B cell (primary cell): ENCODE results near the gene SMURF1. TPM values are rescaled to one million over a fixed set of nuclear protein-coding genes. Genes with fewer than 3 reads are reported as not detected.

Experiments
- ATAC-seq: fragments of 200-7000 bp; cut with Tn5 transposase; one replicate; pipeline ENCODE4 v1.10.0; 2021; ENCODE audit warnings: low read depth, mild to moderate bottlenecking, moderate number of reproducible peaks, moderate library complexity
- CTCF ChIA-PET: fragments of 350-600 bp; sonication (Branson Sonifier 250); formaldehyde crosslinking; loops from one replicate; lab custom pipeline; 2021; ENCODE audit warnings: antibody characterized with exemption, inconsistent platforms; lab: Charles Lee
- POLR2A ChIA-PET: fragments of 350-600 bp; sonication (Branson Sonifier 250); formaldehyde crosslinking; loops from one replicate; lab custom pipeline; 2021; ENCODE audit warnings: antibody characterized with exemption; lab: Charles Lee
- DNase-seq: peaks from one replicate; pipeline ENCODE4 v3.0.0; 2013
- H2AFZ ChIP-seq: 2 replicates; pipeline ENCODE4 v1.6.1; 2012; ENCODE audit warnings: mild to moderate bottlenecking, low read depth, low read length; ENCODE audit not compliant: insufficient read depth, poor library complexity, severe bottlenecking
- H3K27ac ChIP-seq, 2 donors: 1 replicate in 1 of 2; 2 replicates in 1 of 2; pipeline ENCODE4 v1.5.1; 2012 to 2013; ENCODE audit warnings: low read length in 2 of 2, mild to moderate bottlenecking in 2 of 2, moderate library complexity in 1 of 2
- H3K27me3 ChIP-seq, 4 experiments: fragments of 200-600 bp in 1 of 4; sonication (generic) in 1 of 4; replicated peaks in 1 of 4; 1 replicate in 2 of 4; 2 replicates in 2 of 4; pipeline versions ENCODE4 v1.6.1 to v1.7.0; 2013 to 2016; ENCODE audit warnings: low read length in 3 of 4, mild to moderate bottlenecking in 2 of 4, mixed read lengths in 1 of 4, moderate library complexity in 1 of 4; ENCODE audit not compliant: insufficient read depth in 4 of 4, control insufficient read depth in 3 of 4; ENCODE audit errors: control extremely low read depth in 1 of 4
- H3K36me3 ChIP-seq, 2 experiments: replicated peaks in 1 of 2; 1 replicate in 1 of 2; 2 replicates in 1 of 2; pipeline versions ENCODE4 v1.6.1 to v1.7.1; 2013; ENCODE audit warnings: low read length in 1 of 2; ENCODE audit not compliant: insufficient read depth in 2 of 2, control insufficient read depth in 1 of 2; ENCODE audit errors: control extremely low read depth in 1 of 2, extremely low read depth in 1 of 2
- H3K4me1 ChIP-seq, 2 donors: fragments of 200-600 bp in 1 of 2; sonication (generic) in 1 of 2; 1 replicate in 1 of 2; 2 replicates in 1 of 2; pipeline versions ENCODE4 v1.5.1 to v1.6.1; 2013 to 2017; ENCODE audit warnings: low read length in 2 of 2; ENCODE audit not compliant: control insufficient read depth in 2 of 2, insufficient read depth in 2 of 2
- H3K4me2 ChIP-seq: replicated peaks from 2 replicates; pipeline ENCODE3; 2012; ENCODE audit warnings: mild to moderate bottlenecking, low read depth, low read length; ENCODE audit not compliant: poor library complexity, severe bottlenecking
- H3K4me3 ChIP-seq, 5 experiments: fragments of 200-600 bp in 1 of 5; sonication (generic) in 1 of 5; 1 replicate in 3 of 5; 2 replicates in 2 of 5; pipeline versions ENCODE4 v1.5.1 to v1.7.0; 2011 to 2016; ENCODE audit warnings: low read length in 4 of 5, mild to moderate bottlenecking in 4 of 5, low read depth in 2 of 5, control low read depth in 1 of 5, moderate library complexity in 1 of 5; ENCODE audit not compliant: insufficient read depth in 1 of 5; ENCODE audit errors: control extremely low read depth in 1 of 5, extremely low read depth in 1 of 5
- H3K79me2 ChIP-seq: fragments of 200-600 bp; sonication (generic); one replicate; pipeline ENCODE4 v1.6.0; 2016; ENCODE audit warnings: low read length; ENCODE audit not compliant: control insufficient read depth, insufficient read depth
- H3K9ac ChIP-seq: fragments of 200-600 bp; sonication (generic); 2 replicates; pipeline ENCODE4 v1.6.1; 2017; ENCODE audit warnings: mild to moderate bottlenecking, low read length, moderate library complexity
- H3K9me3 ChIP-seq, 3 donors: one replicate each; pipeline versions ENCODE4 v1.6.1 to v1.7.1; 2013; ENCODE audit warnings: low read length in 2 of 3; ENCODE audit not compliant: control insufficient read depth in 2 of 3, insufficient read depth in 1 of 3; ENCODE audit errors: control extremely low read depth in 1 of 3
- H4K20me1 ChIP-seq: 2 replicates; pipeline ENCODE4 v1.6.0; 2012; ENCODE audit warnings: mild to moderate bottlenecking, low read length; ENCODE audit not compliant: insufficient read depth, control insufficient read depth, poor library complexity, severe bottlenecking
- H3K27ac Mint-ChIP-seq: one replicate; pipeline ENCODE4 v1.8.0; 2021; ENCODE audit warnings: mixed read lengths
- H3K27me3 Mint-ChIP-seq: one replicate; pipeline ENCODE4 v1.8.0; 2021; ENCODE audit warnings: mixed read lengths
- H3K4me1 Mint-ChIP-seq: one replicate; pipeline ENCODE4 v1.8.0; 2021; ENCODE audit warnings: mixed read lengths
- H3K4me3 Mint-ChIP-seq: one replicate; pipeline ENCODE4 v1.8.0; 2021; ENCODE audit warnings: mixed read lengths
- H3K9me3 Mint-ChIP-seq: one replicate; pipeline ENCODE4 v1.8.0; 2022; ENCODE audit warnings: mixed read lengths; ENCODE audit not compliant: insufficient read depth
- CTCF ChIP-seq: fragments of 200-600 bp; IDR thresholded peaks from one replicate; pipeline ENCODE4 v1.8.0; 2022; ENCODE audit warnings: antibody characterized with exemption, mild to moderate bottlenecking
- EZH2 ChIP-seq: IDR thresholded peaks from 2 replicates; pipeline ENCODE4 v1.6.1; 2012; ENCODE audit warnings: borderline replicate concordance, low read depth, mild to moderate bottlenecking, moderate library complexity, low read length; ENCODE audit not compliant: insufficient read depth, poor library complexity, severe bottlenecking
- WGBS: methylation state at CpG from one replicate; pipeline ENCODE4 v1.1.5; 2013; ENCODE audit warnings: missing lambda C conversion rate; ENCODE audit not compliant: insufficient coverage; 5-methylcytosine and 5-hydroxymethylcytosine counted together
- intact Hi-C: fragments of 100-400 bp; cut with micrococcal nuclease; formaldehyde crosslinking; loops from one replicate; pipeline ENCODE4 v1.10.0; 2022
- polyA plus RNA-seq: library from polyadenylated mRNA; depleted of rRNA; stranded (reverse); fragments of >200 nt; gene quantifications from 2 replicates; pipeline ENCODE4 v1.2.3, GENCODE V29; 2012
- total RNA-seq, 2 donors: library from RNA; stranded (reverse); fragments of 120-200 nt in 1 of 2; gene quantifications; 1 replicate in 1 of 2; 2 replicates in 1 of 2; pipeline versions ENCODE4 v1.2.3 to v1.2.4, GENCODE V29; 2013 to 2022

Gene SMURF1
- total and polyA plus RNA-seq, 2 donors (not counting 1 experiment from before 2014, with no cell fraction given), result 7.5 to 28.6 TPM

- Mint-ChIP-seq H3K27me3 (no peaks in the 10 kb centered on the region), H3K4me1 (peaks cover 40% of the 10 kb centered on the region), H3K9me3 (peaks cover 2% of the 10 kb centered on the region), H3K27ac (no peak overlapping the region), H3K4me3 (no peak overlapping the region)
- no peak overlapping the region for H3K4me2 ChIP-seq
- WGBS, result 100% methylated on average over 4 of the region's 4 CpGs
- intact Hi-C loops, result no loop called here
- no peaks in the 10 kb centered on the region for H3K9me3 ChIP-seq
- no peak overlapping the region for H3K9ac ChIP-seq
- peaks cover 89% of the 10 kb centered on the region for H3K79me2 ChIP-seq
- ChIA-PET POLR2A (no interaction called here), CTCF (no interaction called here)
- H3K4me3 ChIP-seq, result no peak overlapping the region
- H2AFZ ChIP-seq, result no peak overlapping the region
- no peak for TF ChIP-seq CTCF
- no peak overlapping the region for H3K27ac ChIP-seq
- no peaks in the 10 kb centered on the region for H3K27me3 ChIP-seq
- peaks cover 53% of the 10 kb centered on the region for H4K20me1 ChIP-seq
- no peaks in the 10 kb centered on the region for H3K36me3 ChIP-seq
- H3K4me1 ChIP-seq, result peaks cover 12% of the 10 kb centered on the region in 2 donors
- DNase-seq, result no peak
- no peak for ATAC-seq
Observed at GRCh38 chr7:99125505-99125865, 18.4 kb downstream of the SMURF1 start.

- Mint-ChIP-seq H3K27me3 (no peaks in the 10 kb centered on the region), H3K27ac (no peak overlapping the region), H3K9me3 (peaks cover 2% of the 10 kb centered on the region), H3K4me1 (peaks cover 45% of the 10 kb centered on the region), H3K4me3 (no peak overlapping the region)
- ChIA-PET POLR2A (interaction anchor here (0.6 kb wide), 1 partner anchor 17 kb away, joined by 5 read pairs; no protein-coding TSS in a partner anchor), CTCF (no interaction called here)
- intact Hi-C loops, result no loop called here
- H4K20me1 ChIP-seq, result peaks cover 53% of the 10 kb centered on the region
- TF ChIP-seq CTCF (no peak), EZH2 (no peak)
- H3K9ac ChIP-seq, result no peak overlapping the region
- no peaks in the 10 kb centered on the region for H3K9me3 ChIP-seq
- no peak overlapping the region for H3K27ac ChIP-seq
- peaks cover 88% of the 10 kb centered on the region for H3K79me2 ChIP-seq
- DNase-seq (no peak), ATAC-seq (no peak)
- no peak overlapping the region for H2AFZ ChIP-seq
- H3K36me3 ChIP-seq, result no peaks in the 10 kb centered on the region
- no peak overlapping the region for H3K4me2 ChIP-seq
- WGBS, result 97% methylated on average over 3 of the region's 3 CpGs
- H3K4me1 ChIP-seq, result peaks cover 13 to 15% of the 10 kb centered on the region in 2 donors
- H3K27me3 ChIP-seq, result no peaks in the 10 kb centered on the region
- no peak overlapping the region for H3K4me3 ChIP-seq
Observed at GRCh38 chr7:99124751-99125504, 19.0 kb downstream of the SMURF1 start.
